Rectal smooth muscle tissue (tissue), 1 donor: Measurements from ENCODE around the gene ACAP3.

Source experiments
- H3K27ac ChIP-seq: one replicate; pipeline ENCODE4 v1.7.0; 2013; ENCODE audit warnings: low read depth, low read length, inconsistent platforms
- H3K27me3 ChIP-seq: one replicate; pipeline ENCODE4 v1.7.0; 2013; ENCODE audit warnings: low read length; ENCODE audit not compliant: control insufficient read depth, insufficient read depth
- H3K36me3 ChIP-seq: one replicate; pipeline ENCODE4 v1.7.0; 2013; ENCODE audit warnings: low read length; ENCODE audit not compliant: control insufficient read depth, insufficient read depth
- H3K4me1 ChIP-seq: one replicate; pipeline ENCODE4 v1.7.0; 2013; ENCODE audit warnings: low read length; ENCODE audit not compliant: control insufficient read depth, insufficient read depth
- H3K4me3 ChIP-seq: one replicate; pipeline ENCODE4 v1.7.0; 2013; ENCODE audit warnings: low read length
- H3K9ac ChIP-seq: one replicate; pipeline ENCODE4 v1.7.0; 2013; ENCODE audit warnings: low read length

Gene ACAP3

DNA sequence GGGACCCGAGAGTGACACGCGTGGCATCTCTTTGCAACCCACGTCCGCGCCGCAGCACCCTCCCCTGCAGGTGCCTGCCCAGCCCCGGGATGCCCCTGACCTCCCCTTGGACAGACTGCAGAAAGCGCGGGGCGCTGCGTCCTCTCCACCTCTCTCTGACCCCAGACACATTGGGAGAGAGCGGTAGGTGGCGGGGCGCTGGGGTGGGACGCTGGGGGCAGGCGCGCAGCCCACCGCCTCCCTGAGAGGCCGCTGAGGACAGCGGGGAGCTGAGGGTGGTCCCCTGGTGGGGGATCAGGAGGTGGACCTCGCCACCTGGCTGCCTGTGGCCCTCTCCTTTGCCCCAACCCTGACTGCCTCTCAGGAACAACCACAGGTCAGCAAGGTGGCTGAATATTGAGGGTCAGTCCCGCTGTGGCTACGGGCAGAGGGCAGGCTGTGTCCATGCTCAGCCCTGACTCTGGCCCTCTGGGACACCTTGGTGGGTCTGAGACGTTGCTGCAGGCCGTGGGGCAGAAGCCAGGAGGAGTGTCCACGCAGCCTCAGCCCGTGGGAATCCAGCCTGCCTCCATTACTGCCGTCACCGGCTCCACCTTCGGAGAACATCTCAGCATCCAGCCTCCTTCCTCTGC, 33.3 kb downstream of the ACAP3 start:
- Histone ChIP-seq H3K27ac (no peak overlapping the region), H3K9ac (no peak overlapping the region), H3K4me3 (peak overlapping the region; percentile 72), H3K36me3 (no peaks in the 10 kb centered on the region), H3K27me3 (no peaks in the 10 kb centered on the region), H3K4me1 (peaks cover 19% of the 10 kb centered on the region)

- Histone ChIP-seq H3K4me3 (peak within 1 kb of the TSS; percentile 89), H3K36me3 (no peaks in the 10 kb centered on the region), H3K4me1 (peaks cover 19% of the 10 kb centered on the region), H3K9ac (peak within 1 kb of the TSS; percentile 87), H3K27me3 (no peaks in the 10 kb centered on the region), H3K27ac (peak within 1 kb of the TSS; percentile 71)
Observed at GRCh38 chr1:1273512-1274298, 34.0 kb downstream of the ACAP3 start, which contains the start of gene UBE2J2. Gene UBE2J2 (minus strand): TSS chr1:1273854. CDS start chr1:1267992, 5,862 bp downstream.

DNA sequence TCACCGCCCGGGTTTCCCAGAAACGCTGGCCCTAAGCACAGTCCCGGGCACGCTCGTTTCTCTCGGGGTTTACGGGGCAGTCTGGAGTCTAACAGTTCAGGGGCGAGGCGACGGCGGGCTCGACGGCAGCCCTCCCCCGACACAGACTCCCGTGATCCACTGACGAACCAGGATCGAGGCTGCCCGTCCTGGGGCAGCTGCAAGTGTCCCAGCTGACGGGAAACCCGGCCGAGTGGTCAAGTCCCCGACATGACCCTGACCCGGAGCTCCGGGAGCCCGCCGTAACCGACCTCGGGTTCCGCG, 34.6 kb downstream of the ACAP3 start:
- Histone ChIP-seq H3K36me3 (no peaks in the 10 kb centered on the region), H3K9ac (peak overlapping the region; percentile 87), H3K27ac (peak overlapping the region; percentile 71), H3K27me3 (no peaks in the 10 kb centered on the region), H3K4me3 (peak overlapping the region; percentile 89), H3K4me1 (peaks cover 19% of the 10 kb centered on the region)

DNA sequence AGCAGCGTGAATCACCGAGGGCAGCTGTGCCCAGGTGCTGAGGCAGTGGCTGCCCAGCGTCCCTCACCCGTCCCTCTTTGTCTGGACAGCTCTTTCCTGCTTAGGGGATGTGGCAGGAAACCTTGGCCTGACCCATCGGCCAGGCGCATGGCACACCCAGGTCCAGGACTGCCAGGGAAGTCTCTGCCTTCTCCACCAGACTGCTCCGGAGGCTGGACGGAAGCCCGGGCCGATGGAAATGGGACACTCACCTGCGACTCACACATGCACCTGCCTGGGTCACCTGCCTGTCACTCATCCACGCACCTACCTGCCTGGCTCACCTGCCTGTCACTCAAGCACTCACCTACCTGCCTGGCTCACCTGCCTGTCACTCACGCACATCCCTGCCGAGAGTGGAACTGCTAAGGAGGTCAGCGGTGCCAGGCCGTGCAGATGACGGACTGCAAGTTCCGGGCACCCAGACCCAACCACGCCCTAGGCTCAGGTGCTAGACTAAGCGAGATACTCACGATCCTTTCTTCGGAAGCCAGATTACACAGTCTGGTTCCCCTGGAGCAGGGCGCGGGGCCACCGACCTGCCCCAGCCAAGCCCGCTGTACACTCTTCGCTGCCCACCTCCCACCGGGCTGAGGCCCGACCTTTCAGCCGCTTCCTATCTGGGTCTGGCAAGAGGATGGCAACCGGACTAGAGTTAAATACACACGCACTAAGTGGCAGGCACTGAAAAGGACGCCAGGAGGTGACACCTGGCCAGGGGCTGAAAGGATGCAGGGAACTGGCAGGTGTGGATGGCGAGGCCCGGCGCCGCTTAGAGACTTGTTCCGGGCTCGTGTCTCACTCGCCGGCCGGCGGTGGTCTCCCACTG, 35.2 kb downstream of the ACAP3 start:
- peak overlapping the region; percentile 71 for H3K27ac ChIP-seq
- H3K4me1 ChIP-seq = peaks cover 19% of the 10 kb centered on the region

DNA sequence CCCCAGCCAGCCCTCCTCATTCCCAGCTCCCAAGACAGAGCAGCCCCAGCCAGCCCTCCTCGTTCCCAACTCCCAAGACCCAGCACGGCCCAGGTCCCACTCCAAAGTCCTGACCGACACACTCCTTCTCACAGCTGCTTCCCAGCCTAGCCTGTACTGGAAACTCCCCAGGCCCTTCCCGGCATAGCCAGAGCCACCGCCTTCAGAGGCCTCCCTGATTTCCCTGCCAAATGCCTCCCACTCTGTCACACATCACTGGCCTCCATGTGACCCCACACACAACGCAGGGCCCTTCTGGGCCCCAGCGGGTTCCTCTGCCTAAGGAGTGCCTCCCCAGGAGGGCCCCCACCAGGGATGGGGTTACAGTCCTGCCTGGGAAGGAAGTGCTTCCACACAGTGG, 36.9 kb downstream of the ACAP3 start:
- H3K36me3 ChIP-seq = peaks cover 7% of the 10 kb centered on the region
- no peak overlapping the region for H3K27ac ChIP-seq
- no peaks in the 10 kb centered on the region for H3K27me3 ChIP-seq
- H3K4me1 ChIP-seq = peaks cover 19% of the 10 kb centered on the region
- H3K4me3 ChIP-seq = no peak overlapping the region
- peak overlapping the region; percentile 16 for H3K9ac ChIP-seq

More for the DNA sequence above, 35.2 kb downstream of the ACAP3 start:
- H3K9ac ChIP-seq = peak overlapping the region; percentile 87
- peaks cover 4% of the 10 kb centered on the region for H3K36me3 ChIP-seq
- H3K4me3 ChIP-seq = peak overlapping the region; percentile 89
- no peaks in the 10 kb centered on the region for H3K27me3 ChIP-seq

- peaks cover 19% of the 10 kb centered on the region for H3K4me1 ChIP-seq
- no peak overlapping the region for H3K4me3 ChIP-seq
- no peak overlapping the region for H3K27ac ChIP-seq
- no peaks in the 10 kb centered on the region for H3K27me3 ChIP-seq
- peaks cover 13% of the 10 kb centered on the region for H3K36me3 ChIP-seq
- H3K9ac ChIP-seq = no peak overlapping the region
Observed at GRCh38 chr1:1268284-1268682, 39.4 kb downstream of the ACAP3 start.

DNA sequence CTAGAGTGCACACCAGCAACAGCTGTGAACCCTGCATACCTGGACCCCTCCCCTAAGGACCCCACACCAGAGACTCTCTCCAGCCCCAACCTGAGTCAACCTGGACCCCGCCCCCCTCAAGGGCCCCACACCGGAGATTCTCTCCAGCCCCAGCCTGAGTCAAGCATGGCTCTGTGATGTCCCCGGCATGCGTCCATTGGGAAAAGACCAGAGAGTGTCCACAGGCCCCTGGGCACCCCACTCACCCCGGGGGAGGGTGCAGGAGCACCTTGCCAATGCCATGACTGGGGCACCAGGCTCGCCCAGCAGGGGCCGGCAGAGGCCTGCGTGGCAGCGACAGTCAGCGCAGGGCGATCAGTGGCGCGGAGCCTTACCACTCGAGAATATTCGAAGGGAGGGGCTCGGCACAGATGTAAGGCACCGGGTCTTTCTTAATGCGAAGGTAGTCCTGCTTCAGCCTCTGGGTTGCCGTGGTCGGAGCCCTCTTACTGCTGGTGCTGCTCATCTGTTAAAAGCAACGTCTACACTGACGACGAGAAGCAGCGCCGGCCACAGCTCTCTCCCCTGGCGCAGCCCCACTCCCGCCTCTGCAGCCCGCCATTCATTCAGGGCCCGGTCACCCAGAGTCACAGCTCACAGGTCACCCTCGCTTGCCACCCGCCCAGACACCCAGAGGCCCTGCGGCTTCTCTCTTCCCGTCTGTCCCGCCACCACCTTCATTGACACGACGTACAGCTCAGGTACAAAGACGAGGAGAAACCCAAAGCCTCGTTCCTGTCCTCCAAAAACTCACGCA, 40.0 kb downstream of the ACAP3 start:
- H3K9ac ChIP-seq = no peak overlapping the region
- H3K27me3 ChIP-seq = no peaks in the 10 kb centered on the region
- peaks cover 18% of the 10 kb centered on the region for H3K4me1 ChIP-seq
- H3K4me3 ChIP-seq = no peak overlapping the region
- H3K27ac ChIP-seq = no peak overlapping the region
- peaks cover 13% of the 10 kb centered on the region for H3K36me3 ChIP-seq

- Histone ChIP-seq H3K9ac (no peak overlapping the region), H3K27ac (peak overlapping the region; percentile 6), H3K4me3 (no peak overlapping the region), H3K27me3 (no peaks in the 10 kb centered on the region), H3K4me1 (no peaks in the 10 kb centered on the region), H3K36me3 (peaks cover 30% of the 10 kb centered on the region)
Observed at GRCh38 chr1:1264868-1265272, 42.9 kb downstream of the ACAP3 start.

- H3K27ac ChIP-seq = no peak overlapping the region
- H3K27me3 ChIP-seq = no peaks in the 10 kb centered on the region
- no peak overlapping the region for H3K9ac ChIP-seq
- no peak overlapping the region for H3K4me3 ChIP-seq
- no peaks in the 10 kb centered on the region for H3K4me1 ChIP-seq
- peaks cover 35% of the 10 kb centered on the region for H3K36me3 ChIP-seq
Observed at GRCh38 chr1:1264026-1264425, 43.7 kb downstream of the ACAP3 start.

- no peaks in the 10 kb centered on the region for H3K4me1 ChIP-seq
Observed at GRCh38 chr1:1262758-1263157, 45.0 kb downstream of the ACAP3 start.

GRCh38 chr1:1262071-1262470, 45.7 kb downstream of the ACAP3 start:
- no peak overlapping the region for H3K9ac ChIP-seq
- H3K4me1 ChIP-seq = no peaks in the 10 kb centered on the region
- H3K36me3 ChIP-seq = peaks cover 32% of the 10 kb centered on the region
- H3K27me3 ChIP-seq = no peaks in the 10 kb centered on the region
- no peak overlapping the region for H3K4me3 ChIP-seq
- no peak overlapping the region for H3K27ac ChIP-seq

More at GRCh38 chr1:1262758-1263157, 45.0 kb downstream of the ACAP3 start:
- Histone ChIP-seq H3K36me3 (peaks cover 35% of the 10 kb centered on the region), H3K9ac (no peak overlapping the region), H3K27ac (no peak overlapping the region), H3K27me3 (no peaks in the 10 kb centered on the region), H3K4me3 (no peak overlapping the region)
